Regular cardiac myocyte (primary cell): Measurements from ENCODE around the gene NFKBIA. TPM values are rescaled to one million over a fixed set of nuclear protein-coding genes. Genes with fewer than 3 reads are reported as not detected.

Experiments
- total RNA-seq: library from RNA; depleted of rRNA; stranded (reverse); fragments of >200 nt; gene quantifications from 2 replicates; pipeline ENCODE4 v1.2.3, GENCODE V29; 2014

Gene NFKBIA
- 42.6 and 110 TPM in 2 replicates for total RNA-seq

GRCh38 chr14:35404449-35405303 is at the start of gene NFKBIA:
NFKBIA (minus strand) TSS chr14:35404749; CDS start chr14:35404644, 105 bp downstream.

Other genes starting within 250 kb of the NFKBIA start
- gene PSMA6, start 112.4 kb downstream of the NFKBIA start, total RNA-seq = 234 and 314 TPM in 2 replicates
- under 0.01 TPM in 1 of 2 replicates, not detected in the other for gene INSM2, start 129.4 kb upstream of the NFKBIA start, total RNA-seq